A549 (cell line): ENCODE results near the gene GNRH2.

Experiments
- BHLHE40 ChIP-seq: IDR thresholded peaks from 2 replicates; pipeline ENCODE4 v1.6.1; 2012; ENCODE audit warnings: low read depth, low read length, inconsistent platforms
- EHF ChIP-seq: fragments of 250-450 bp; sonication (Bioruptor Pico); IDR thresholded peaks from 2 replicates; pipeline ENCODE4 v1.5.0; 2020; ENCODE audit warnings: mild to moderate bottlenecking
- FOSL2 ChIP-seq, 2 experiments: fragments of 450-650 bp in 1 of 2; fragments of >200 bp in 1 of 2; sonication (Bioruptor Twin) in 1 of 2; formaldehyde crosslinking; IDR thresholded peaks; 2 replicates each; pipeline versions ENCODE4 v1.5.0 to v1.6.1; 2016 to 2020; ENCODE audit warnings: mild to moderate bottlenecking in 1 of 2, moderate library complexity in 1 of 2
- POLR2A ChIP-seq: IDR thresholded peaks from 2 replicates; pipeline ENCODE4 v1.6.1; 2012; ENCODE audit warnings: mild to moderate bottlenecking, low read length
- RAD21 ChIP-seq, 2 experiments: fragments of >200 bp in 1 of 2; sonication (Bioruptor Twin) in 1 of 2; formaldehyde crosslinking in 1 of 2; IDR thresholded peaks in 1 of 2; conservative IDR thresholded peaks in 1 of 2; 2 replicates in 1 of 2; 3 replicates in 1 of 2; pipeline ENCODE4 v1.6.1; 2012 to 2018; ENCODE audit warnings: inconsistent platforms in 1 of 2
- ZFP36 ChIP-seq: fragments of 450-650 bp; IDR thresholded peaks from 2 replicates; pipeline ENCODE4 v1.6.1; 2014; ENCODE audit warnings: borderline replicate concordance; ENCODE audit not compliant: partially characterized antibody
- TF ChIP-seq, protein P1 (sequence below): fragments of >200 bp; sonication (Bioruptor Twin); formaldehyde crosslinking; IDR thresholded peaks from 3 replicates; pipeline ENCODE4 v1.5.1; 2016
- TF ChIP-seq, protein P2 (sequence below): IDR thresholded peaks from 2 replicates; pipeline ENCODE4 v1.6.1; 2012

DNA sequence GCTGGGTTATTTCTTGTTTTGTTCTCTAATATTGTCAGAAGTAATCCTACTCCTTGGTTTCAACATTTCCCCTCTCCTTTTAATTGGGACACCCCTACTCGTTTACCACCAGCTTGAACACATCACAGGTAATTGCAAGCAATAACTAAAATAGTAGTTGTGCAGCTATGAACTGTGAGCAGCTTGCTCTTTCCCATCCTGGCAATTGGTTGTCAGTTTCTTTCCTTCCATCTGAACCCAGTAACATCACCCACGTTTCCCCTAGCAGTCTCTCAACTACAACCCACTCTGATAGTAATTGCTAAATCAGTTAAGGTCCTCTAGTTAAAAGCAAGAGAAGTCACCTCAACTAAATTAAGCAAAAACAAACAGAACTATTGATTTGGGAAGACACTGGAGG is 47.6 kb upstream of the GNRH2 start:
- no peak for TF ChIP-seq POLR2A
- TF ChIP-seq, protein P1, sequence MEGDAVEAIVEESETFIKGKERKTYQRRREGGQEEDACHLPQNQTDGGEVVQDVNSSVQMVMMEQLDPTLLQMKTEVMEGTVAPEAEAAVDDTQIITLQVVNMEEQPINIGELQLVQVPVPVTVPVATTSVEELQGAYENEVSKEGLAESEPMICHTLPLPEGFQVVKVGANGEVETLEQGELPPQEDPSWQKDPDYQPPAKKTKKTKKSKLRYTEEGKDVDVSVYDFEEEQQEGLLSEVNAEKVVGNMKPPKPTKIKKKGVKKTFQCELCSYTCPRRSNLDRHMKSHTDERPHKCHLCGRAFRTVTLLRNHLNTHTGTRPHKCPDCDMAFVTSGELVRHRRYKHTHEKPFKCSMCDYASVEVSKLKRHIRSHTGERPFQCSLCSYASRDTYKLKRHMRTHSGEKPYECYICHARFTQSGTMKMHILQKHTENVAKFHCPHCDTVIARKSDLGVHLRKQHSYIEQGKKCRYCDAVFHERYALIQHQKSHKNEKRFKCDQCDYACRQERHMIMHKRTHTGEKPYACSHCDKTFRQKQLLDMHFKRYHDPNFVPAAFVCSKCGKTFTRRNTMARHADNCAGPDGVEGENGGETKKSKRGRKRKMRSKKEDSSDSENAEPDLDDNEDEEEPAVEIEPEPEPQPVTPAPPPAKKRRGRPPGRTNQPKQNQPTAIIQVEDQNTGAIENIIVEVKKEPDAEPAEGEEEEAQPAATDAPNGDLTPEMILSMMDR: no peak
- no peak for TF ChIP-seq BHLHE40
- no peak for TF ChIP-seq RAD21 (conservative IDR thresholded peaks at IDR 0.05 in 1 of 2, IDR thresholded peaks at IDR 0.05 in 1 of 2)
- TF ChIP-seq, protein P2, sequence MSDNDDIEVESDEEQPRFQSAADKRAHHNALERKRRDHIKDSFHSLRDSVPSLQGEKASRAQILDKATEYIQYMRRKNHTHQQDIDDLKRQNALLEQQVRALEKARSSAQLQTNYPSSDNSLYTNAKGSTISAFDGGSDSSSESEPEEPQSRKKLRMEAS: no peak
- TF ChIP-seq EHF (CRISPR knock-in tag): no peak
- no peak for TF ChIP-seq FOSL2 (IDR thresholded peaks at IDR 0.05)
- no peak for TF ChIP-seq FOSL2 (CRISPR knock-in tag; IDR thresholded peaks at IDR 0.05)
- no peak for TF ChIP-seq ZFP36
